GM18951 (cell line): ENCODE results near the gene OR13C5.

Experiments used
- POLR2A ChIP-seq: IDR thresholded peaks from 4 replicates; pipeline ENCODE4 v1.6.1; 2011; ENCODE audit warnings: mild to moderate bottlenecking; ENCODE audit not compliant: insufficient read length, insufficient read depth; ENCODE audit errors: extremely low read depth
- in situ Hi-C: fragments of 300-500 bp; cut with MboI; formaldehyde crosslinking; loops from one replicate; pipeline ENCODE4 v1.12.0; 2022; ENCODE audit warnings: low sequenced_read_pairs, mixed read lengths, inconsistent platforms; ENCODE audit not compliant: unreplicated experiment

OR13C5 gene

DNA sequence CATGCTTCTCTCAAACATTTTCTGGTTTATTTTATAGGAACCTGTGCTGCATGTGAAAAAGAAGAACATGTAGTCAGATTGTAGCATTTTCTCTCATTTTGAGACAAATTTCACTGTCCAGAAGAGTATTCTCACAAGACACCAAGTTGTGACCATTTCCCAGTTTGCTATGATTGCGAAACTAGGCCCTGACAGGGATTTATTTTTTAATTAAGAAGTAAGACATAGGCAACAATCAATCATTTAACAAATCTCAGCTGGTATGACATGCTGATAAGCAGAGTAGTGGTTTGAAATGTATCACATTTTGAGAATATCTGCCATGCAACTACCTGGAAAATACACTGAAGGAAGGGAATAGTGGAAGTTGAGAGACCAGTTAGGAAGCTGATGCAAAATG lies 18.7 kb downstream of the OR13C5 start:
- in situ Hi-C loops: no loop called here
- TF ChIP-seq POLR2A: no peak

DNA sequence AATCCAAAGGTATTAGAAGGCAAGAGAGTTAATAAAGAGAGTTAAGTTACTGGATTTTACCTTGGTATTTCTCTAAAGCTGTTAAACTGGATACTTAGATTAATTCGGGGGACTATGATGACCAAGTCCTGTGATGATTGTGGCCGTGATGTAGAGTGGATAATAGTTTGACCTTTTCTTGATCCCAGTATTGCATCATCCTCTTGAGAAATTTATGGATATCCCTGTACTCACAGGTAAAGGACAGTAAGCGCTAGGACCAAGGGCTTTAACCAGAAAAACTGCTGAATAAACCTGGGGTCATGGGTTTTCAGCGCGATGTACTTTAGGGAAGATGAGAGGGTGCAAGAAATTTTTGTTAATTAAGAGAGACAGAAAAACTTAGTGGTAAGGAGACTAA lies 21.9 kb downstream of the OR13C5 start:
- TF ChIP-seq POLR2A: no peak
- in situ Hi-C loops: no loop called here

DNA sequence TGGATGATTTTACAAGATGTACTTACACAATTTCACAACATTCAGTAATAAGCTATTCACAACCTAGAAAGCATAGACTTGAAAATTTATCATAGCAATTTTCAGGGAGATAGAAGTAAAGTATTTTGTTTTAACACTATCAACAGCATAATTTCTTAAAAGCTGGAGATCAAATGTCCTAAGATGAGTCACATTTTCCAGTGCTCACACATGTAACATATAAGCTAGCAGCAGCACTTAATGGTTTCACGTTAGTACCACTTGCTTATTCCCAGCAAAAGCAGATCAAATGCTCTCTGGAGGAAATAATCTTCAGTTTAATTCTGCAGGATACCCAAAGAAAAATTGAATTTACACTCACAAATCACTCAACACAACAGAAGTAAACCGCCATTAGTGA lies 23.8 kb downstream of the OR13C5 start:
- in situ Hi-C loops: no loop called here
- no peak for TF ChIP-seq POLR2A

DNA sequence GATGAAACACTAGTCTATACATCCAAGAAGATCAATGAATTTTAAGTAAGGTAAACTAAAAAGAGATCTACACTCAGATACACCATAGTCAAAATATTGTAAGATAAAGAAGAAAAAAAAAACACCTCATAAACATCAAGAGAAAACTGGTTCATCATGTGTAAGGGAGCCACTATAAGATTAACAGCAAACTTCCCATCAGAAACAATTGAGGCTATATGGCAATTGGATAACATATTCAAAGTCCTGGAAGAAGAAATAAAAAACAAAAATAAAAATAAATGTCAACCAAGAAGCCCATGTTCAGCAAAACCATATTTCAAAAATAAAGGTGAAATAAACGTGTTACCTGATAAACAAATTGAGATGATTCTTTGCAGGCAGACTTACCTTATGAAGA lies 26.6 kb downstream of the OR13C5 start:
- TF ChIP-seq POLR2A: no peak
- in situ Hi-C loops: no loop called here

DNA sequence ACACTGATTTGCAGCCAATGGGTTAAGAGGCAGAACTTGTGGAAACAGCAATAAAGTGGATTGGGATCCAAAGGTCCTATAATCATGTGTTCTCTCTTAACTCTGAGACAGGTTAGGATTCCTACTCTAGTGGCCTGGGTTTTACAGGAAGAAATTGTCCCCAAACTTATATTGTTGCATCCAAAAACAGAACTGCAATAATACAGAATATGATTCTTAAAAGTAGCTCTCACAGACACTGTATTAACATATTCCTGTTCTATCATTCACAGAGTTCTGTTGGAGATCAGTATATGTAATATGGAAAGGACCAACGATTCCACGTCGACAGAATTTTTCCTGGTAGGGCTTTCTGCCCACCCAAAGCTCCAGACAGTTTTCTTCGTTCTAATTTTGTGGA lies 30.3 kb downstream of the OR13C5 start, which contains the start of gene OR13C8:
Gene OR13C8, plus strand, starts transcription at position 301 of the 400 bp plus-strand sequence. Its CDS starts 0 bp downstream, at position 301.
- TF ChIP-seq POLR2A: no peak
- in situ Hi-C loops: no loop called here

DNA sequence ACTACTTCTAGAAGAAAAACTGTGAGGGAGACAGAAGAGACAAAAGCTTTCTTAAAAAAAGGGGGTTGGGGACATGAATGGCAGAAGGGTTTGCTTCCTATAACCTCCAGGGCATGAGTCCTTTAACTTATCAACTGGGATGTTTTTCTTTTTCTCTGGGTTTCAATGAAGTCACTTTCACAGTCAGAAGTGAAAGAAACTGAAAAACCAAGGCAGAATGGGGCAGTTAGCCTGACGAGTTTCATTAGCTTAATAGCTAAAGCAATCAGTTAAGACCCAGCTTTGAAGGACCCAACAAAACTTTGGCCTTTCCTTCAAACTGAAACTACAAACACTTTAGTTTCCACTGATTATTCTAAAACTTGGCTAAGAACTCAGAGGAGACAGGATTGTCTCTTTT lies 34.9 kb downstream of the OR13C5 start:
- TF ChIP-seq POLR2A: no peak

DNA sequence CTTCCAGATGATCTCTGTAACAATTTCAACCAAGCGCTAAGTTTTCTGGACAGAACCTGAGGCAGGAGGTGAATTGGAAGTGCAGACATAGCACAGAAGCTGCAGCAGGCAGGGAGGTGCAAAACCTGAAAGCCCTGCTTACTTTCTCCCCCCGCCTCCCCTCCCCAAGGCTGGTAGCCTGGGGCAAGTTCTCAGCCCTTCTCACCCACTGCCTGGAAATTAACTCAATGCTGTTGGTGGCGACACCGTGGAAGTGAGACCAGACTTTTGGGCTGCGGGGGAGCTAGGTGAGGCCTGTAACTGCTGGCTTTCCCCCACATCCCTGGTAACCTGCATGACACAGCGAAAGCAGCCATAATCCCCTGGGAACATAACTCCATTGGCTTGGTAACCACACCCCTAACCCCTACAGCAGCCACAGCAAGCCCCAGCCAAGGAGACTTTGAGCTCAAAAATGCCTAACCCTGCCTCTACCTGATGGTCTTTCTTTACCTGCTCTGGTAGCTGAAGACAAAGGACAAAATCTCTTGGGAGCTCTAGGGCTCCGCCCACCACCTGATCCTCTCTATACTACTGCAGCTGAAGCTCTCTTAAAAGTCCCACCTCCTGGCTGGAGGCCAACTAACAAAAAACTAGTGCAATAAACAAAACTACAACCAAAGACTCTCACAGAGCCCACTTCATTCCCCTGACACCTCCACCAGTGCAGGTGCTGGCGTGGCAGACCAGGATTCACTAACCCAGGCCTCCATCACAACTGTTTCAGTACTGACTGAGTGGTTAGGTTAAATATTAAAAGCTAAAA lies 42.2 kb downstream of the OR13C5 start:
- in situ Hi-C loops: no loop called here

More for the DNA sequence above, 34.9 kb downstream of the OR13C5 start:
- in situ Hi-C loops: no loop called here

DNA sequence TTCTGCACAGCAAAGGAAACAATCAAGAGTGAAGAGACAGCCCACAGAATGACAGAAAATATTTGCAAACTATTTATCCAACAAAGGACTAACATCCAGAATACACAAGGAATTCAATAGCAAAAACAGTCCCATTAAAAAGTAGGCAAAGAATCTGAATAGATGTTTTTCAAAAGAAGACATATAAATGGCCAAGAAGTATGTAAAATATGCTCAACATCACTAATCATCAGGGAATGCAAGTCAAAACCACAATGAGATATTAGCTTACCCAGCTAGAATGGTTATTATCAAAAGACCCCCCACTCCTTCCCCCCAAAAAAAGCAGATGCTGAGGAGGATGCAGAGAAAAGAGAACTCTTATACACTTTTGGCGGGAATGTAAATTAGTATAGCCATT lies 43.7 kb downstream of the OR13C5 start:
- TF ChIP-seq POLR2A: no peak
- in situ Hi-C loops: no loop called here

More for the DNA sequence above, 42.2 kb downstream of the OR13C5 start:
- TF ChIP-seq POLR2A: no peak

DNA sequence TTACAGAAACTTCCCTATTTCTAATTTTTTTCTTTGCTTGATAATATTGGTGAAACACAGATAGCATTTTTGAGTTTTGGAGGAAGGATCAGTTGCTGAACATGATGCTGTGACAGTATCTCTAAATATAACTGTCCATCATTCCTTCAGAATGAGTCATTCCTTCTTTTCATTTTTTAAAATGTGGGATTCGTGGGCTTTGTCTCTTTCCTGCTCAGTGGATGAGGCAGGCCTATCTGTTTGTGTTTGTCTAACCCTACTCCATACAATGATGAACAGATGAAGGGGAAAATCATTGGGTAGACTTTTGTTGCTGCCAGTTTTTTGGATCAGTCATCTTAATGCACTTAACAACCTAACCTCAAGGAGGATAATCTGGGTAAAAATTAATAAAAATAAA lies 46.0 kb downstream of the OR13C5 start:
- no peak for TF ChIP-seq POLR2A
- in situ Hi-C loops: no loop called here
